Left hindlimb (tissue), 1 donor: Measurements from ENCODE around the gene SUMO4.
"Not testable (repeated sequence)": the region's sequence is repeated elsewhere in the genome, so short reads cannot be mapped to it uniquely, and the experiment has no call there.

Experiments used
- DNase-seq: peaks from one replicate; pipeline ENCODE4 v3.0.0-alpha.2; 2018

SUMO4 gene

GRCh38 chr6:149433881-149434280 lies 33.8 kb downstream of the SUMO4 start:
- no peak for DNase-seq

- no peak for DNase-seq
These were observed 36.0 kb downstream of the SUMO4 start for GRCh38 chr6:149435919-149436586.

- DNase-seq: no peak
These were observed 36.6 kb downstream of the SUMO4 start for GRCh38 chr6:149436647-149437046.

- DNase-seq: no peak
These were observed 37.1 kb downstream of the SUMO4 start for GRCh38 chr6:149437212-149437611.

- no peak for DNase-seq
These were observed 38.8 kb downstream of the SUMO4 start for GRCh38 chr6:149438855-149439254.

- DNase-seq: no peak
These were observed 39.6 kb downstream of the SUMO4 start for GRCh38 chr6:149439626-149440025.

- DNase-seq: no peak
These were observed 40.9 kb downstream of the SUMO4 start for GRCh38 chr6:149440735-149441671.

GRCh38 chr6:149441740-149442139 lies 41.7 kb downstream of the SUMO4 start:
- no peak for DNase-seq

GRCh38 chr6:149443411-149444181 lies 43.5 kb downstream of the SUMO4 start:
- no peak for DNase-seq

GRCh38 chr6:149444360-149445094 lies 44.5 kb downstream of the SUMO4 start:
- not testable (repeated sequence) for DNase-seq

GRCh38 chr6:149445095-149445466 lies 45.0 kb downstream of the SUMO4 start:
- DNase-seq: no peak

GRCh38 chr6:149445573-149445972 lies 45.5 kb downstream of the SUMO4 start:
- no peak for DNase-seq

- DNase-seq: no peak
These were observed 46.8 kb downstream of the SUMO4 start for GRCh38 chr6:149446791-149447376.

- no peak for DNase-seq
These were observed 48.9 kb downstream of the SUMO4 start for GRCh38 chr6:149448821-149449453.

GRCh38 chr6:149449831-149450678 lies 50.0 kb downstream of the SUMO4 start:
- DNase-seq: no peak
